IMR-90 (cell line): ENCODE data around the gene TTC7B. TPM values are rescaled to one million over a fixed set of nuclear protein-coding genes. Genes with fewer than 3 reads are reported as not detected.

Experiments used
- ATAC-seq: fragments of 200-7000 bp; cut with Tn5 transposase; 2 replicates; pipeline ENCODE4 v1.9.1; 2020; ENCODE audit warnings: low read depth, mild to moderate bottlenecking, moderate library complexity
- BruUV-seq: library from RNA; stranded (reverse); fragments of 400-500 nt; replicated peaks from 2 replicates; lab custom pipeline; 2021; lab: Mats Ljungman, UMichigan
- CTCF ChIA-PET: fragments of 300-600 bp; formaldehyde crosslinking; extraction: SDS; loops from one replicate; lab custom pipeline; 2021; ENCODE audit warnings: antibody characterized with exemption; lab: Yijun Ruan, JAX
- POLR2A ChIA-PET: fragments of 300-600 bp; sonication (Branson Sonifier 250); formaldehyde crosslinking; loops from one replicate; lab custom pipeline; 2022; ENCODE audit warnings: antibody characterized with exemption; ENCODE audit not compliant: unreplicated experiment; lab: Charles Lee
- DNase-seq: peaks from one replicate; pipeline ENCODE4 v3.0.0; 2013
- H2AFZ ChIP-seq: replicated peaks from 2 replicates; pipeline ENCODE3; 2013; ENCODE audit warnings: low read length, mild to moderate bottlenecking; ENCODE audit not compliant: poor library complexity
- H2AK5ac ChIP-seq: 2 replicates; pipeline ENCODE4 v1.6.1; 2013; ENCODE audit warnings: low read depth, low read length, inconsistent platforms
- H2AK9ac ChIP-seq: replicated peaks from 2 replicates; pipeline ENCODE3; 2013; ENCODE audit warnings: mild to moderate bottlenecking, low read depth, low read length, moderate library complexity; ENCODE audit not compliant: poor library complexity
- H2BK120ac ChIP-seq: 2 replicates; pipeline ENCODE4 v1.6.1; 2013; ENCODE audit warnings: low read depth, low read length, inconsistent platforms
- H2BK15ac ChIP-seq: 3 replicates; pipeline ENCODE4 v1.6.1; 2013; ENCODE audit warnings: low read depth, low read length, inconsistent platforms
- H2BK20ac ChIP-seq: 2 replicates; pipeline ENCODE4 v1.6.1; 2013; ENCODE audit warnings: low read depth, mild to moderate bottlenecking, inconsistent platforms, low read length, moderate library complexity
- H2BK5ac ChIP-seq: 2 replicates; pipeline ENCODE4 v1.6.1; 2013; ENCODE audit warnings: mild to moderate bottlenecking, low read depth, low read length, inconsistent platforms; ENCODE audit not compliant: poor library complexity, severe bottlenecking
- H3K14ac ChIP-seq: replicated peaks from 2 replicates; pipeline ENCODE4 v1.6.1; 2013; ENCODE audit warnings: low read depth, low read length, inconsistent platforms
- H3K18ac ChIP-seq: 2 replicates; pipeline ENCODE4 v1.6.1; 2013; ENCODE audit warnings: low read depth, low read length, control low read depth
- H3K23ac ChIP-seq: 2 replicates; pipeline ENCODE4 v1.6.1; 2013; ENCODE audit warnings: low read depth, low read length, inconsistent platforms
- H3K27ac ChIP-seq: 2 replicates; pipeline ENCODE4 v1.5.1; 2013; ENCODE audit warnings: mild to moderate bottlenecking, control low read depth, low read length; ENCODE audit not compliant: insufficient read depth
- H3K27me3 ChIP-seq: 2 replicates; pipeline ENCODE4 v1.6.1; 2013; ENCODE audit warnings: low read length; ENCODE audit not compliant: control insufficient read depth, insufficient read depth
- H3K36me3 ChIP-seq: 2 replicates; pipeline ENCODE4 v1.6.1; 2013; ENCODE audit warnings: low read length, mixed read lengths; ENCODE audit not compliant: control insufficient read depth, insufficient read depth
- H3K4ac ChIP-seq: 2 replicates; pipeline ENCODE4 v1.6.1; 2013; ENCODE audit warnings: low read depth, low read length, inconsistent platforms
- H3K4me1 ChIP-seq: 2 replicates; pipeline ENCODE4 v1.6.1; 2013; ENCODE audit warnings: low read length, mixed read lengths; ENCODE audit not compliant: control insufficient read depth, insufficient read depth
- H3K4me2 ChIP-seq: 2 replicates; pipeline ENCODE4 v1.6.1; 2013; ENCODE audit warnings: low read depth, mild to moderate bottlenecking, control low read depth, low read length, moderate library complexity
- H3K4me3 ChIP-seq: 2 replicates; pipeline ENCODE4 v1.5.1; 2013; ENCODE audit warnings: low read depth, mild to moderate bottlenecking, control low read depth, low read length, moderate library complexity; ENCODE audit not compliant: insufficient read depth
- H3K56ac ChIP-seq: 2 replicates; pipeline ENCODE4 v1.6.1; 2013; ENCODE audit warnings: low read length, inconsistent platforms; ENCODE audit not compliant: insufficient read depth; ENCODE audit errors: extremely low read depth
- H3K79me1 ChIP-seq, 2 experiments: 2 replicates each; pipeline ENCODE4 v1.6.1; 2013; ENCODE audit warnings: low read length in 2 of 2, inconsistent platforms in 1 of 2, low read depth in 1 of 2
- H3K9ac ChIP-seq: 2 replicates; pipeline ENCODE4 v1.6.1; 2013; ENCODE audit warnings: low read depth, low read length, control low read depth
- H3K9me1 ChIP-seq: 2 replicates; pipeline ENCODE4 v1.6.1; 2013; ENCODE audit warnings: low read length, inconsistent platforms; ENCODE audit not compliant: insufficient read depth
- H3K9me3 ChIP-seq: 2 replicates; pipeline ENCODE4 v1.6.1; 2013; ENCODE audit warnings: low read length; ENCODE audit not compliant: control insufficient read depth, insufficient read depth
- H4K20me1 ChIP-seq: 2 replicates; pipeline ENCODE4 v1.6.1; 2013; ENCODE audit warnings: low read length, inconsistent platforms; ENCODE audit not compliant: insufficient read depth
- H4K5ac ChIP-seq: 2 replicates; pipeline ENCODE4 v1.6.1; 2013; ENCODE audit warnings: mild to moderate bottlenecking, low read depth, low read length, control low read depth
- H4K8ac ChIP-seq, 2 experiments: 2 replicates each; pipeline ENCODE4 v1.6.1; 2013; ENCODE audit warnings: low read depth in 2 of 2, low read length in 2 of 2, control low read depth in 1 of 2, inconsistent platforms in 1 of 2
- H4K91ac ChIP-seq: 2 replicates; pipeline ENCODE4 v1.6.1; 2013; ENCODE audit warnings: low read depth, low read length, inconsistent platforms; ENCODE audit not compliant: insufficient read depth
- CEBPB ChIP-seq: IDR thresholded peaks from 2 replicates; pipeline ENCODE4 v1.6.1; 2012; ENCODE audit warnings: low read depth, low read length, improper control_type of control experiment
- MXI1 ChIP-seq: IDR thresholded peaks from 2 replicates; pipeline ENCODE4 v1.6.1; 2012; ENCODE audit warnings: low read depth, mild to moderate bottlenecking, low read length, moderate library complexity, borderline replicate concordance
- SMC3 ChIP-seq: fragments of 150-350 bp; IDR thresholded peaks from 2 replicates; pipeline ENCODE4 v1.6.1; 2016; ENCODE audit warnings: low read depth, mild to moderate bottlenecking, antibody characterized with exemption, low read length, moderate library complexity
- WGBS, 2 experiments: methylation state at CpG; one replicate each; pipeline versions ENCODE4 v1.1.5 to v1.1.7; 2013; ENCODE audit warnings: missing lambda C conversion rate in 2 of 2; ENCODE audit not compliant: insufficient read length in 1 of 2; ENCODE audit errors: extremely low coverage in 2 of 2; 5-methylcytosine and 5-hydroxymethylcytosine counted together
- dilution Hi-C: fragments of 300-500 bp; cut with HindIII; formaldehyde crosslinking; loops from one replicate; pipeline ENCODE4 v1.14.3; 2018; ENCODE audit warnings: low sequenced_read_pairs; ENCODE audit not compliant: unreplicated experiment
- in situ Hi-C: fragments of 300-500 bp; cut with MboI; formaldehyde crosslinking; loops from 3 replicates; pipeline ENCODE4 v1.14.3; 2019; ENCODE audit warnings: low sequenced_read_pairs, inconsistent platforms, mixed read lengths
- intact Hi-C: fragments of 100-400 bp; cut with micrococcal nuclease; formaldehyde crosslinking; loops from 2 replicates; pipeline ENCODE4 v1.10.0; 2022
- polyA plus RNA-seq, 3 experiments: library from polyadenylated mRNA; depleted of rRNA; stranded (reverse); fragments of >200 nt; gene quantifications; 2 replicates each; pipeline ENCODE4 v1.2.3, GENCODE V29; 2012; ENCODE audit warnings: low replicate concordance in 1 of 3
- total RNA-seq: library from RNA; depleted of rRNA; stranded (reverse); fragments of >200 nt; gene quantifications from 2 replicates; pipeline ENCODE4 v1.2.3, GENCODE V29; 2012

TTC7B gene
- total and polyA plus RNA-seq, 2 of the 4 experiments (the other 2 are of a cell fraction), result 18.1 to 35.3 TPM

GRCh38 chr14:90828642-90829487, 12.6 kb upstream of the TTC7B start:
- no peak overlapping the region for H3K9ac ChIP-seq
- no peak overlapping the region for H3K27ac ChIP-seq
- peak overlapping the region; percentile 74; the same call in 1 of the 2 replicates for H3K14ac ChIP-seq
- DNase-seq, result no peak
- no peak overlapping the region; the same call in 1 of the 2 replicates for H2AK5ac ChIP-seq
- peaks cover 5% of the 10 kb centered on the region; the same call in 1 of the 2 replicates for H3K9me3 ChIP-seq
- H3K18ac ChIP-seq, result no peak overlapping the region
- ATAC-seq, result no peak
- H3K4me3 ChIP-seq, result 0 out of 2 replicates have a peak overlapping the region, but pooled peaks have one; percentile 25
- H2AK9ac ChIP-seq, result peak overlapping the region; percentile 52
- H3K27me3 ChIP-seq, result peaks cover 4% of the 10 kb centered on the region; the same call in 1 of the 2 replicates
- no peak overlapping the region; the same call in 1 of the 2 replicates for H3K56ac ChIP-seq
- BruUV-seq, result no TSS peak
- H4K91ac ChIP-seq, result peak overlapping the region; percentile 43; the same call in 1 of the 2 replicates
- dilution Hi-C loops (no loop called here), in situ Hi-C loops (no loop called here), intact Hi-C loops (no loop called here)
- H2AFZ ChIP-seq, result peak overlapping the region; percentile 87
- no peak overlapping the region for H2BK15ac ChIP-seq
- 89% methylated on average over 2 of the region's 17 CpGs; no CpG with 5 or more reads in 1 of the 2 experiments for WGBS, 2 experiments
- peaks cover 8% of the 10 kb centered on the region; the same call in 1 of the 2 replicates for H3K9me1 ChIP-seq
- no peak overlapping the region for H2BK5ac ChIP-seq
- H3K79me1 ChIP-seq, result no peaks in the 10 kb centered on the region
- peak overlapping the region; percentile 59 for H4K5ac ChIP-seq
- 0 out of 2 replicates have a peak overlapping the region, but pooled peaks have one; percentile 5 for H3K4ac ChIP-seq
- ChIA-PET CTCF (interaction anchor here (0.8 kb wide), 1 partner anchor 344 kb away, joined by 5 read pairs; no protein-coding TSS in a partner anchor), POLR2A (no interaction called here)
- H3K36me3 ChIP-seq, result no peaks in the 10 kb centered on the region
- TF ChIP-seq CEBPB (peak; percentile 72), SMC3 (no peak), MXI1 (no peak)
- H4K8ac ChIP-seq, result peak overlapping the region; percentile 55 to 88; a peak in 3 of 4 replicates
- no peaks in the 10 kb centered on the region for H4K20me1 ChIP-seq
- no peak overlapping the region for H2BK20ac ChIP-seq
- peak overlapping the region; percentile 81 for H3K4me2 ChIP-seq
- peaks cover 7% of the 10 kb centered on the region for H3K4me1 ChIP-seq
- no peak overlapping the region for H3K23ac ChIP-seq
- 0 out of 2 replicates have a peak overlapping the region, but pooled peaks have one; percentile 26 for H2BK120ac ChIP-seq
